A673 (cell line): Measurements from ENCODE around the gene CEP85. TPM values are rescaled to one million over a fixed set of nuclear protein-coding genes. Genes with fewer than 3 reads are reported as not detected.

Experiments
- BruUV-seq: library from RNA; stranded (reverse); fragments of 400-500 nt; replicated peaks from 2 replicates; lab custom pipeline; 2021; lab: Mats Ljungman, UMichigan
- CTCF ChIA-PET: fragments of 300-600 bp; sonication (Branson Sonifier 250); formaldehyde crosslinking; loops from one replicate; lab custom pipeline; 2022; ENCODE audit warnings: antibody characterized with exemption; lab: Charles Lee
- POLR2A ChIA-PET: fragments of 300-600 bp; sonication (Branson Sonifier 250); formaldehyde crosslinking; loops from one replicate; lab custom pipeline; 2022; ENCODE audit warnings: antibody characterized with exemption; ENCODE audit not compliant: low non-redundant PET; lab: Charles Lee
- DNase-seq: peaks from one replicate; pipeline ENCODE4 v3.0.0-alpha.2; 2015; ENCODE audit warnings: low spot score
- H3K27ac ChIP-seq: fragments of 200-600 bp; sonication (generic); 2 replicates; pipeline ENCODE4 v1.5.1; 2016; ENCODE audit warnings: mixed run types, low read depth, mild to moderate bottlenecking, mixed read lengths, antibody characterized with exemption, low read length; ENCODE audit not compliant: poor library complexity, severe bottlenecking
- H3K27me3 ChIP-seq: fragments of 200-600 bp; sonication (generic); replicated peaks from 2 replicates; pipeline ENCODE4 v1.6.1; 2017; ENCODE audit warnings: mixed run types, low read depth, mild to moderate bottlenecking, mixed read lengths, antibody characterized with exemption, low read length; ENCODE audit not compliant: insufficient read depth, poor library complexity
- H3K36me3 ChIP-seq: fragments of 200-600 bp; sonication (generic); 2 replicates; pipeline ENCODE4 v1.6.1; 2016; ENCODE audit warnings: mixed run types, mild to moderate bottlenecking, mixed read lengths, antibody characterized with exemption, low read length; ENCODE audit not compliant: insufficient read depth, poor library complexity, severe bottlenecking
- H3K4me1 ChIP-seq: fragments of 200-600 bp; sonication (generic); 2 replicates; pipeline ENCODE4 v1.6.1; 2017; ENCODE audit warnings: mixed run types, mild to moderate bottlenecking, mixed read lengths, antibody characterized with exemption, low read length; ENCODE audit not compliant: insufficient read depth, poor library complexity, severe bottlenecking
- H3K4me3 ChIP-seq: fragments of 200-600 bp; sonication (generic); 2 replicates; pipeline ENCODE4 v1.5.1; 2016; ENCODE audit warnings: low read depth, mixed run types, mild to moderate bottlenecking, mixed read lengths, low read length; ENCODE audit not compliant: poor library complexity, severe bottlenecking
- H3K9me3 ChIP-seq: fragments of 200-600 bp; sonication (generic); 2 replicates; pipeline ENCODE4 v1.6.1; 2016; ENCODE audit warnings: mixed run types, low read depth, mild to moderate bottlenecking, mixed read lengths, antibody characterized with exemption, low read length; ENCODE audit not compliant: poor library complexity, severe bottlenecking
- EZH2 ChIP-seq: fragments of 200-600 bp; sonication (generic); IDR thresholded peaks from 2 replicates; pipeline ENCODE4 v1.6.1; 2017; ENCODE audit warnings: borderline replicate concordance, low read depth, mild to moderate bottlenecking, mixed read lengths, antibody characterized with exemption, low read length; ENCODE audit not compliant: poor library complexity, severe bottlenecking
- intact Hi-C: fragments of 100-400 bp; cut with micrococcal nuclease; formaldehyde crosslinking; loops from one replicate; pipeline ENCODE4 v1.10.0; 2022; ENCODE audit not compliant: unreplicated experiment
- total RNA-seq: library from RNA; stranded (reverse); gene quantifications from 2 replicates; pipeline ENCODE4 v1.2.3, GENCODE V29; 2021
- TF ChIP-seq, protein P1 (sequence below): fragments of 300-800, 200-600 bp; sonication (generic); conservative IDR thresholded peaks from 2 replicates; pipeline ENCODE4 v1.5.1; 2017; ENCODE audit warnings: low read depth, mild to moderate bottlenecking, antibody characterized with exemption, low read length, moderate library complexity, mixed read lengths

CEP85 gene
- total RNA-seq, 1 experiment from 2014 or later: 51.3 TPM

DNA sequence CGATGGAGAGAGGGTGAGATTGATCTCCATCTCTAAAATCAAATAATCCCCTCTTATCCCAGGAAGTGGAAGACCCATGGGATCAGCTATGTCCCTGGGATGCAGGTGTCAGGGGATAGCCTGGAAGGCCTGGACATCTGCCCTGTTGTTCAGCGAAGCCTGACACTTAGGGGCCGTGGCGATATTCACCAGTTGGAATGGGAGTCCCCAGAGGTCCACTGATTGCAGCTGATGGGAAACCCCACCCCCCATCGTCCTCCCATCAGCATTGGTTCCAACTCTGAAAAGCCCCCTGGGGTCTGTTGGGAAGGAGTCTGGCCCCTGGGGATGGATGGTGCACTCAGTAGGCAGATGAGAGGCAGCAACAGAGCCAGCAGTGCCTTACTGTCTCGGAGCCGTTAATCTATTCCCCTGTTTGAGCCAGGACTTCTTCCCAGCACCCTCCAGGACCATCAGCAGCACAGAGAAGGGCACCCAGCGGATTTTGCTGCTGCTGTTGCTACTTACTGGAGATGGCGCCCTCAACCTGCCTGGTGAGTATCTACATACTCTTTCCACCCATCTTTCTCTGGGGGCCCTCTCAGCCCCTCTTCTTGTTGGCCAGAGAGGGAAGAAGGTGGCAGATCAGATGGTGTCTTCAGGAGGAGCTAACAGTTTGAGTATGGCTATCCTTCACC, 30.2 kb upstream of the CEP85 start:
- POLR2A ChIA-PET: no interaction called here
- intact Hi-C loops: no loop called here
- H3K27ac ChIP-seq: no peak overlapping the region
- CTCF ChIA-PET: no interaction called here
- no peaks in the 10 kb centered on the region for H3K36me3 ChIP-seq
- DNase-seq: no peak
- H3K4me1 ChIP-seq: no peaks in the 10 kb centered on the region
- no peak overlapping the region for H3K4me3 ChIP-seq
- no peaks in the 10 kb centered on the region for H3K9me3 ChIP-seq
- TF ChIP-seq, protein P1, sequence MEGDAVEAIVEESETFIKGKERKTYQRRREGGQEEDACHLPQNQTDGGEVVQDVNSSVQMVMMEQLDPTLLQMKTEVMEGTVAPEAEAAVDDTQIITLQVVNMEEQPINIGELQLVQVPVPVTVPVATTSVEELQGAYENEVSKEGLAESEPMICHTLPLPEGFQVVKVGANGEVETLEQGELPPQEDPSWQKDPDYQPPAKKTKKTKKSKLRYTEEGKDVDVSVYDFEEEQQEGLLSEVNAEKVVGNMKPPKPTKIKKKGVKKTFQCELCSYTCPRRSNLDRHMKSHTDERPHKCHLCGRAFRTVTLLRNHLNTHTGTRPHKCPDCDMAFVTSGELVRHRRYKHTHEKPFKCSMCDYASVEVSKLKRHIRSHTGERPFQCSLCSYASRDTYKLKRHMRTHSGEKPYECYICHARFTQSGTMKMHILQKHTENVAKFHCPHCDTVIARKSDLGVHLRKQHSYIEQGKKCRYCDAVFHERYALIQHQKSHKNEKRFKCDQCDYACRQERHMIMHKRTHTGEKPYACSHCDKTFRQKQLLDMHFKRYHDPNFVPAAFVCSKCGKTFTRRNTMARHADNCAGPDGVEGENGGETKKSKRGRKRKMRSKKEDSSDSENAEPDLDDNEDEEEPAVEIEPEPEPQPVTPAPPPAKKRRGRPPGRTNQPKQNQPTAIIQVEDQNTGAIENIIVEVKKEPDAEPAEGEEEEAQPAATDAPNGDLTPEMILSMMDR: no peak
- no peak for TF ChIP-seq EZH2
- no TSS peak for BruUV-seq
- no peaks in the 10 kb centered on the region for H3K27me3 ChIP-seq

DNA sequence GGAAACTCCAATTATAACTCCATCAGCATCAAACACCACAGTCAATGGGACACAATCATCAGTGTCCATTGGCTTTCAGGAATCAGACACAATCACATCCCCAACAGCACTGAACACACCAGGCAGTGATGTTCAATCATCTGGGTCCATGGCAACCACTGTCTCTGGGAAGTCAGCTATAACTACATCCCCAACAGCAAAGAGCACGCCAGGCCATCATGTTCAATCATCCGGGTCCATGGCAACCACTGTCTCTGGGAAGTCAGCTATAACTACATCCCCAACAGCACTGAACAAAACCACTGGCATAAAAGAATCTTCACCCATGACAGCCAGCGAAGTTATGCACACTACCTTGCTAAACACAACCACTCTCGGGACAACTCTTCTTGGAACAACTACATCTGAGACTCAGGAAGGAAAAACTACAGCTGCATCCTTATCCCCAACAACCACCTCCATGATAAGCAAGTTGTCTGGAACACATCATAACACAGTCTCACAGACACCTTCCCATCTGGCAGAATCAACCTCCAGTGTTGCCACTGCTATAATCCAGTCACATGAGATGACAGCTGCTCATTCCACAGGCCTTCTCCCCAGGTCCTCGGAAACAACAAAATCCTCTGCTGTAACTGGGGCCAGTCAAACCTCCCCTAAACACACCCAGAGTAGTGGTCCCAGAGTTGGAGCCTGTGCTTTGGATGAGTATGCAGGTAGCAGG, 23.7 kb upstream of the CEP85 start:
- no peaks in the 10 kb centered on the region for H3K4me1 ChIP-seq
- no peak for DNase-seq
- no peak overlapping the region for H3K4me3 ChIP-seq
- CTCF ChIA-PET: no interaction called here
- H3K27ac ChIP-seq: no peak overlapping the region
- no peaks in the 10 kb centered on the region for H3K27me3 ChIP-seq
- BruUV-seq: no TSS peak
- H3K9me3 ChIP-seq: no peaks in the 10 kb centered on the region
- POLR2A ChIA-PET: no interaction called here
- TF ChIP-seq, protein P1: no peak
- no peak for TF ChIP-seq EZH2
- no peaks in the 10 kb centered on the region for H3K36me3 ChIP-seq
- intact Hi-C loops: no loop called here

DNA sequence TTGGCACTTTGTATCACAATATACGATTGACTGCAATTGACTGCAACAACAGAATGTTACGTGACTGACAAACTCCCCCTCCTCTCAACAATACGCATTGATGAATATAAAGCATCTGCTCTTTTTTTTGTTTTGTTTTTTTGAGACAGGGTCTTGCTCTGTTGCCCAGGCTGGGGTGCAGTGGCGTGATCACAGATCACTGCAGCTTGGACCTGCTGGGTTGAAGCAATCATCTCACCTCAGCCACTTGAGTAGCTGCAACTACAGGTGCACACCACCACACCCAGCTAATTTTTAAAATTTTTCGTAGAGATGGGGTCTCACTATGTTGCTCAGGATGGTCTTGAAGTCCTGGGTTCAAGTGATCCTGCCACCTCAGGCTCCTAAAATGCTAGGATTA, 21.3 kb upstream of the CEP85 start:
- no peak for TF ChIP-seq EZH2
- TF ChIP-seq, protein P1: no peak
- intact Hi-C loops: no loop called here
- H3K27ac ChIP-seq: no peak overlapping the region
- H3K4me3 ChIP-seq: no peak overlapping the region
- no peaks in the 10 kb centered on the region for H3K9me3 ChIP-seq
- BruUV-seq: no TSS peak
- H3K27me3 ChIP-seq: no peaks in the 10 kb centered on the region
- ChIA-PET POLR2A (no interaction called here), CTCF (no interaction called here)
- no peaks in the 10 kb centered on the region for H3K36me3 ChIP-seq
- DNase-seq: no peak
- no peaks in the 10 kb centered on the region for H3K4me1 ChIP-seq
